Osteocyte (in vitro differentiated cells): ENCODE results near the gene ALG9. TPM values are rescaled to one million over a fixed set of nuclear protein-coding genes. Genes with fewer than 3 reads are reported as not detected.

ENCODE experiments used
- DNase-seq: peaks from one replicate; pipeline ENCODE4 v3.0.0; 2021; ENCODE audit warnings: mixed read lengths; ENCODE audit not compliant: unreplicated experiment; ENCODE audit errors: extremely low spot score
- H3K27ac Mint-ChIP-seq: one replicate; pipeline ENCODE4 v1.8.0; 2021; ENCODE audit warnings: mild to moderate bottlenecking, mixed read lengths; ENCODE audit not compliant: unreplicated experiment
- H3K27me3 Mint-ChIP-seq: one replicate; pipeline ENCODE4 v1.8.0; 2021; ENCODE audit warnings: mixed read lengths; ENCODE audit not compliant: unreplicated experiment
- H3K36me3 Mint-ChIP-seq: one replicate; pipeline ENCODE4 v1.8.0; 2021; ENCODE audit warnings: mixed read lengths; ENCODE audit not compliant: unreplicated experiment
- H3K4me1 Mint-ChIP-seq: one replicate; pipeline ENCODE4 v1.8.0; 2021; ENCODE audit warnings: mixed read lengths; ENCODE audit not compliant: unreplicated experiment
- H3K4me3 Mint-ChIP-seq: one replicate; pipeline ENCODE4 v1.8.0; 2021; ENCODE audit warnings: mild to moderate bottlenecking, moderate library complexity, mixed read lengths; ENCODE audit not compliant: unreplicated experiment
- H3K9me3 Mint-ChIP-seq: one replicate; pipeline ENCODE4 v1.8.0; 2021; ENCODE audit warnings: mixed read lengths; ENCODE audit not compliant: unreplicated experiment
- long read RNA-seq: library from polyadenylated mRNA; unstranded; transcript quantifications from one replicate; pipeline ENCODE4 v2.0.0, GENCODE V29; 2021
- total RNA-seq: library from RNA; stranded (reverse); gene quantifications from 2 replicates; pipeline ENCODE4 v1.2.1, GENCODE V29; 2021
- TF ChIP-seq, protein P1 (sequence below): fragments of 200-600 bp; sonication (generic); IDR thresholded peaks from 2 replicates; pipeline ENCODE4 v1.5.0; 2021; ENCODE audit warnings: antibody characterized with exemption, mild to moderate bottlenecking, moderate library complexity

Gene ALG9
- 34.1 and 41.7 TPM in 2 replicates for total RNA-seq
- long read RNA-seq, transcript ALG9-215 (15 exons, 2,069 nt): minor isoform, 29 of 124 reads
- long read RNA-seq, transcript ALG9-214 (15 exons, 2,028 nt): major isoform, 51 of 124 reads
- long read RNA-seq, transcript ALG9-201 (15 exons, 2,345 nt): minor isoform, 8 of 124 reads
- long read RNA-seq, partial matches to known transcripts: 6 of 124 reads
- long read RNA-seq, other reads (novel, unspliced or antisense): 28 of 124 reads

GRCh38 chr11:111870886-111871692 lies at the start of gene ALG9:
TSS of gene ALG9 (minus strand) at chr11:111871581. CDS start at chr11:111871482, 99 bp downstream.
- Mint-ChIP-seq H3K9me3 (no peaks in the 10 kb centered on the region), H3K36me3 (peaks cover 23% of the 10 kb centered on the region), H3K27ac (peak within 1 kb of the TSS; percentile 85), H3K4me1 (peaks cover 14% of the 10 kb centered on the region), H3K4me3 (peak within 1 kb of the TSS; percentile 90), H3K27me3 (no peaks in the 10 kb centered on the region)
- peak; percentile 90 for DNase-seq
- TF ChIP-seq, protein P1, sequence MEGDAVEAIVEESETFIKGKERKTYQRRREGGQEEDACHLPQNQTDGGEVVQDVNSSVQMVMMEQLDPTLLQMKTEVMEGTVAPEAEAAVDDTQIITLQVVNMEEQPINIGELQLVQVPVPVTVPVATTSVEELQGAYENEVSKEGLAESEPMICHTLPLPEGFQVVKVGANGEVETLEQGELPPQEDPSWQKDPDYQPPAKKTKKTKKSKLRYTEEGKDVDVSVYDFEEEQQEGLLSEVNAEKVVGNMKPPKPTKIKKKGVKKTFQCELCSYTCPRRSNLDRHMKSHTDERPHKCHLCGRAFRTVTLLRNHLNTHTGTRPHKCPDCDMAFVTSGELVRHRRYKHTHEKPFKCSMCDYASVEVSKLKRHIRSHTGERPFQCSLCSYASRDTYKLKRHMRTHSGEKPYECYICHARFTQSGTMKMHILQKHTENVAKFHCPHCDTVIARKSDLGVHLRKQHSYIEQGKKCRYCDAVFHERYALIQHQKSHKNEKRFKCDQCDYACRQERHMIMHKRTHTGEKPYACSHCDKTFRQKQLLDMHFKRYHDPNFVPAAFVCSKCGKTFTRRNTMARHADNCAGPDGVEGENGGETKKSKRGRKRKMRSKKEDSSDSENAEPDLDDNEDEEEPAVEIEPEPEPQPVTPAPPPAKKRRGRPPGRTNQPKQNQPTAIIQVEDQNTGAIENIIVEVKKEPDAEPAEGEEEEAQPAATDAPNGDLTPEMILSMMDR: peak; percentile 39

GRCh38 chr11:111920908-111921307 lies 49.5 kb upstream of the ALG9 start:
- Mint-ChIP-seq H3K4me1 (peaks cover 29% of the 10 kb centered on the region), H3K27ac (no peak overlapping the region), H3K9me3 (no peaks in the 10 kb centered on the region), H3K27me3 (peaks cover 7% of the 10 kb centered on the region), H3K36me3 (no peaks in the 10 kb centered on the region), H3K4me3 (no peak overlapping the region)
- TF ChIP-seq, protein P1: no peak
- DNase-seq: no peak

DNA sequence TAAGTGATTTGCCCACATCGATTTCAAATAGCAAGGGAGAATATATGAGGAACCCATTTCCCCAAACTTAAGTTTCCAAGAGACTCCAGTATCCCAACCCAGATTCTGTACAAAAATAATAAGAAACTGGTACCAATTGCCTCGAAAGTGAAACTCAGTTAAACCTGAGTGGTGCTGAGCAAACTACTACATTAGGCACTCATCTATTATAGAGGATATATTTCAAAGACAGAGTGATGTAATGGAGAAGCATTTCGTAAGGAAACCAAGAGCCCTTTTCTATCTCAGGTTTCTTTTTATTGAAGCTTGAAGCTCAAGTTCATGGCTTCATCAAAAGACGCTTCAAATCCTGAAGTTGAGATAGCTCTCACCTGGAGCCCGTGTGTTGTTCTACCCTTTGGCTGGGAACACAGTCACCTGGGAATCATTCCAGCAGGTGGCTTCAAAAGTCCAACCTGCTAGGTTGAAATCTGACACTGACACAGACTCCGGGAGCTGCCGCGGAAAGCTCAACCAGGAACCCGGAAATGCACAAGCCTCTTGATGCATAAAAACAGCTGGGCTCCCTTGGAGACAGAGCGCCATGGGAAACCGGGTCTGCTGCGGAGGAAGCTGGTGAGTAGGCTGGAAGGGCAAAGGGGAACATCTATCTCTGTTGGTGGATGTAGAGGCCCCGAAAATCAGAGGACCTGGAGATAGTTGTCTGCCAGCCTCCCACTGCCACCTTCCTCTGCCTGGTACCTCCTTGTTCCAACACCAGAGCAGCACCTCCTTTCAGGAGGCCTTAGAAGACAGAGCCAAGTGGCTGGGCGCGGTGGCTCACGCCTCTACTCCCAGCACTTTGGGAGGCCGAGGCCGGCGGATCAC lies 47.2 kb upstream of the ALG9 start, which contains the start of gene C11orf52:
Gene C11orf52, plus strand, starts transcription at position 524 of the 867 bp plus-strand sequence. Its CDS starts 60 bp downstream, at position 584.
- no peak for DNase-seq
- Mint-ChIP-seq H3K9me3 (no peaks in the 10 kb centered on the region), H3K4me3 (no peak within 1 kb of the TSS), H3K27ac (peak within 1 kb of the TSS; percentile 44), H3K36me3 (no peaks in the 10 kb centered on the region), H3K27me3 (peaks cover 7% of the 10 kb centered on the region), H3K4me1 (peaks cover 28% of the 10 kb centered on the region)
- TF ChIP-seq, protein P1: no peak

DNA sequence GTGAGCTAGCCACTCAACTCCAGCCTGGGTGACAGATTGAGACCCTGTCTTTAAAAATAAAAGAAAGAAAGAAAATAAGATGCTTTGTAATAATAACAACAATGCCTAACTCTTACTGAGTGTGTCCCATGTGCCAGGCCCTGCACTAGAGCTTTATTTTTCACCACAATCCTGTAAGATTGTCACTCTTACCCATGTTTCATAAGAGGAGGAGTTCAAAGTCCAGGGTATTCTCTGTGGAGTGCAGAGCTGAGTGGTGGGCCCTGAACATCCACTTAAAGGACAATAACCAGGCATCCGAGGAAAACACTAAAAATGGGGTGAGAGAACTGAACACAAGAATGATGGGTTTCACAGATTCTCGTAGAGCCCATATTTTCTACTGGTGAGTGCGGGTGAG lies 46.4 kb upstream of the ALG9 start:
- Mint-ChIP-seq H3K27me3 (peaks cover 7% of the 10 kb centered on the region), H3K4me3 (no peak overlapping the region), H3K36me3 (no peaks in the 10 kb centered on the region), H3K27ac (no peak overlapping the region), H3K9me3 (no peaks in the 10 kb centered on the region), H3K4me1 (peaks cover 26% of the 10 kb centered on the region)
- no peak for DNase-seq
- TF ChIP-seq, protein P1: no peak
